Measurements from ENCODE around the gene KRT16. TPM values are rescaled to one million over a fixed set of nuclear protein-coding genes. Genes with fewer than 3 reads are reported as not detected.
"Not testable (repeated sequence)": the region's sequence is repeated elsewhere in the genome, so short reads cannot be mapped to it uniquely, and the experiment has no call there.

KRT16 gene
- polyA plus RNA-seq, 5 donors: not detected

DNA sequence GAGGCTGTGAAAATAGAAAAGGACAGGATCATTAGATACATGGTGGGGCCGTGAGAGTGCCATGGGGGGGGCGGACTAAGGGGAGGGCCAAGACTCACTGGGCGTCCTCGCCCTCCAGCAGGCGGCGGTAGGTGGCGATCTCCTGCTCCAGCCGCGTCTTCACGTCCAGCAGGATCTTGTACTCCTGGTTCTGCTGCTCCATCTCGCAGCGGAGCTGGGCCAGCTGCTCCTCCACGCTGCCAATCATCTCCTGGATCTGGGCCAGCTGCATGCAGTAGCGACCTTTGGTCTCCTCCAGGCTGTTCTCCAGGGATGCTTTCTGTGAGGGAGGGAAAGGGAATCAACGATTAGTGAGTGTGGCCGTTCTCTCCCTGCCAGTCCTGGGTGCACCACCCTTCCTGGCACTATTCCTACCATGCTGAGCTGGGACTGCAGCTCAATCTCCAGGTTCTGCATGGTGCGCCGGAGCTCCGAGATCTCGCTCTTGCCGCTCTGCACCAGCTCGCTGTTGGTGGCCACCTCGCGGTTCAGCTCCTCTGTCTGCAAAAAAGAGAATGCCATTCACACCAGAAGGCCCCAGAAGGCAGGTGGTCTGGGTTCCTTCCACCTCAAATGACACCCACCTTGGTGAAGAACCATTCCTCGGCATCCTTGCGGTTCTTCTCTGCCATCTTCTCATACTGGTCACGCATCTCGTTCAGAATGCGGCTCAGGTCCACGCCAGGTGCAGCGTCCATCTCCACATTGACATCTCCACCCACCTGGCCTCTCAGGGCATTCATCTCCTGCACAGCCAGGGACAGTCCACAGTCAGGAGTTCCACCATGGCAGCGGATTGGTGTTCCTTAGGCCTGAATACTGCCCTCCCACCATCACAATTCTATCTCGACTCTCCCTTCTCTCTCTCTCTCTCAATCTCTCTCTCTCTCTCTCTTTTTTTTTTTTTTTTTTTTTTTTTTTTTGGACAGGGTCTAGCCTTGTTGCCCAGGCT is 29.1 kb downstream of the KRT16 start:
- no peak for DNase-seq

DNA sequence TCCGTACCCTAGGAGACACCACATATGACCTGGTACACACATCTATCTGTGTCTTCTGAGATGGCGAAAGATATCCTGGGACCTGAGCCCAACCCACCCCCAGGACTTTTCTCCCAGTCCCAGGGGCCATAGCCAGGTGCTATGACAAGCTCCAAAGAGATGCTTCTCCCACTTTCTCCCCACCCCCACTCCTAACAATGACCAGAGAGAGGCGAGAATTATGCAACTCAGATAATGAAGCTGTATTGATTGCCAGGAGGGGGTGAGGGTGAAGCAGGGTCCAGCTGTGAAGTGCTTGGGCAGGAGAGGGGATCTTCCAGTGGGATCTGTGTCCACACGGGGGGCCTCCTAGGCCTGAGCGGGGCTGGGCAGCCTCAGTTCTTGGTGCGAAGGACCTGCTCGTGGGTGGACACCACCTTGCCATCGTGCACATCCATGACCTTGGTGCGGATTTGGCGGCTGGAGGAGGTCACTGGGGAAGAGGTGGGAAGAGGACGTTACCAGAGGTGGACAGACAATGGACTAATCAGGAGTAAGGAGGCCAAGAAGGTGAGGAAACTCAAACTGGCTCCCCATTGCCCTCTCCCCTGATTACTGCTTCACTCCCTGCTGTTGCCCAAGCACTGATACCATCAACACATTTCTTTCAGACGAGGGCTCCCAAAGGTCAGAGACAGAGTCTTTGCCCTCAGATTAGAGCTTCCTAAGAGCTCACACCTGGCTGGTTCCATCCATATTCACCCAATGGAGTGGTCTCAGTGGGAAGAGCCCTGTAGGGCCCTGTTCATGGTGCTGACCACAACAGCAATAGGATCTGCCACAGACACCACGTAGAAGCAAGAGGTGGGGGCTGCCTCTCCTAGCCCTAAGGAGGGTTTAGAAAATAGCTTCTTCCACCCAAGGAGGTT is 30.3 kb downstream of the KRT16 start:
- DNase-seq: not testable (repeated sequence)

DNA sequence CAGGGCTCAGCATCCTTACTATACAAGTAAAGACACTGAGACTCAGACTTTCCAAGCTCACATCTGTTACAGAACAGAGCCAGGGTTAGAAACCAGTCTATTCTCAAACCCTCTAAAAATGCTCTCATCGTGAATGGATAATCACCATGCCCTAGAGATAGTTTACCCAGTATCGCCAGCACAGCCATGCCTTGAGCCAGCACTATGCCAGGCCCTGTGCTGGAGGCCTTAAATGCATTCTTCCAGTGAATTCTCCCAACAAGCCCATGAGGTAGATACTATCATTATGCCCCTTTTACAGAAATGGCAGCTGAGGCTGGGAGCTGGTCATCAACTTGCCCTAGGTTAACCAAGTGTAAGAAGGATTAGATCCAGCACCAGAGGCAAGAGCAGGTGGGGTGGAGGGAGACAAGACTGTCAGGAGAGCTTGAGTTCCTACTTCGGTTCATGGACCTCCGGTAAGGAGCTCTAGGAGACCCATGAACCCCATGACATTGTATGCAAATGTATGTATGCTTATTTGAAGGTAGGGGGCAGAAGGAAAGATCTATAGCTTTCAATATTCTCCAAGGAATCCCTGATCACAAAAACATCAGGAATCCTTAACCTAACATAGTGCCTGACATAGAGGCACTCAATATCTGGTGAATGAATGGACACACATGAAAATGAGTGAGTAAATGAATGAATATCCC is 31.1 kb downstream of the KRT16 start:
- DNase-seq: no peak

DNA sequence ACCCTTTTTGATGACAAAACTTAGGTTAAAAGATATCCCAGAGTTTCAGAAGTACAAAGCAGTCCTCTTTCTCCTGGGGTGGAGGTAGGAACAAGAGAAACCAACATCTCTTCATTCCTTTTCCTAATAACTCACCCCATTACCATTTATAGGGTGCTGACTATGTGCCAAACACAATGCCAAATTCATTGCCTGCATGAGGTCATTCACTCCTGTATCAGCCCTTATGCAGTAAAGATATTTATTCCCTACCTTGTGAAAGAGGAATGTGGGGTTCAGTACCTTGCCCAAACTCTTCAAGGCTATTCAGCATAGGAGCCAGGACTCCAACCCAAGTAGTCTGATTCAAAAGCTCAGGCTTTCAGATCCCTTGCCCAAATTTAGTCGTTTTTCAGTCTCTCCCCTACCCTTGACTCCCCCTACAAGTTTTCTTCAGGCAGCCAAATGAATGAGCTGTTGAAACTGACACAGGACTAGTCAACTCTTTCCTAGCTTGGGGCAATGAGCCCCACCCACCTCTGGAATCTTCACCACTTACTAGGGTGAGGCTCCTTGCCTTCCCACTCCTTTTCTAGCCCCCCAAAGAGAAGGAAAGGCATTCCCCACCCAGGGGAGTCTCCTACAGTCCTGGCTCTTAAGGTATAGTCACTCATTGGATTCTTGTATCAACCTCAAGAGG is 31.7 kb downstream of the KRT16 start:
- no peak for DNase-seq

DNA sequence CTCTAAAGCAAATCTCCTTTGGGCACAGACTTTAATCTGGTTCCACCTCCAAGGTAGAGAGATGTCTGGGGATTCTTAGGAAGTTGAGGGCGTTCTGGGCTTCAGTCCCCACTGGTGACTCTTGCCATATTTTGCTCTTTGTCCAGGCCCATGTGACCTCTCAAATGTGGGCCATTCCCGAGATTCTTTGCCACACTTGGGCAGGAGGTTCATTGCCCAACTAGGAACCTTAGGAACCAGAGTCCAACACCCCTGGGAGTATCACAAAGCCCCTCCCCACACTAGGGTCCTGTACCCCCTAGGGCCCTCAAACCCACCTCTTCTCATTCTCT is 32.4 kb downstream of the KRT16 start:
- DNase-seq: no peak

DNA sequence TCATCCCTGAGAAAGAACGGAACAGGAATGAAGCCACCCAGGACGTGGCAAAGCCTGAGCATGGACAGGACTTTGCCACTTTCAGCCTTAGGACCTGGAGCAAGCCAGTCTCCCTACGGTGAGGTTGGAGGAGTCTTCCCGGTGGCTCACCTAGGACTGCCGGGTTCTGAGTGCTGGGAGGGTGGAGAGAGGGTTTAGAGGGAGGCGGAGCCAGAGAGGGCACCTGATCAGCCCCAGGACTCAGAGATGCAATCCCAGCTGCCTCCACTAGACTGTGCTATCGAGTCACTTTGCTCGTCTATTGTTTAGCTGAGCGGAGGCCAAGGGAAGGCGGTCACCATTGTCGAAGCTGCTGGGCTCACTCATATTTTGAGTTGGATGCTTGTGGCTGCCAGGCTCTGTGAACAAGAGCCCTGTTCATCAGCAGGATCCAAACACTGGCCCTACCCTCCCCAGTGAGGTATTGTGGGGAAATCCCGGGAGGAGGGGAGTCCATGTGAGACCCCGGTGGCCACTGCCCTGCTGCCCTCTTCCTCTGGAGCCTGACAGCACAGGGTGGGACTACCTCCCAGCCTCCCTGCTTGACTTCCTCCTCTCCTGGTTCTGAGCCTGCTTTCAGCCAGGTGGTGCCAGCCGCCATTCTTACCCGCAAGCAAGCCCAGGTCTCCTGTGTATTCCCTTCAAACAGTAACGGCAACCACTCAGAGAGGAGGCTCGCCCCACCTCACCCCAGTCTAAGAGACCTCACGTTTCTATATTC is 32.9 kb downstream of the KRT16 start:
- peak; percentile 56 to 75 for DNase-seq

DNA sequence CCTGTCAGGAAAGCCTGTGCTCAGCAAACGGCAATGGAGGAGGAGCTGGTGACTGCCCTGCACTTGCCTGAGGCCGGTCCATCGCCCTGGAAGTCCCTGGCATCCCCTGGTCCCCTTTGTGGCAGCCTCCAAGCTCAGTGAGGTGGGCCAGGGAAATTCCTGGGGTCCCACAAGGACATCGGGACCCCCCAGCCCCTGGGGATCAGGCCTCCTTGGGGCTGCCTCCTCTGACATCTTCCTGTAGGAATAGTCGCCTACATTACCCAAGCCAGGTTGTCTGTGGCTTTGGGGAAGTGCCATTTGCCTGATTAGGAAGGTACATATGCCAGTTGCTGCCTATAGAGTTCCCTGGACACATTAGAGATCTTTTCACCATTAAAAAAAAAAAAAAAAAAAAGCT is 33.6 kb downstream of the KRT16 start:
- no peak for DNase-seq

DNA sequence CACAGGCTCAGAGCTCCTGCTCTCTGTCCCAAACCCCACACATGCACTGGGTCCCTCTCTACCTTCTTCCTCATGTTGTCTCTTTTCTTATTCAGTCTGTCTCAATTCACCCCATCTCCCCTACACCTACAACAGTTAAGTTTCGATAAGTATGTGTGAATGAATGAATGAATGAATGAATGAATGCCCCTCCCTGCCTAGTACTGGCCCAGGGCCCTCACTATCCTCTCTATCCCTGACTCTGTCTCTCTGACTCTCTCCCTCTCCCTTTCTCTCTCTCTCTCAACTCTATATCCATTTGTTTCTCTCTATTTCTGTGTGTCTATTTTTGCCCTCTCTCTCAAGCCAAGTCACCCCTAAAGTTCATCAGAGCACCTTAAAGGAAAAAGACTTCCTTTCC is 34.0 kb downstream of the KRT16 start:
- DNase-seq: no peak

DNA sequence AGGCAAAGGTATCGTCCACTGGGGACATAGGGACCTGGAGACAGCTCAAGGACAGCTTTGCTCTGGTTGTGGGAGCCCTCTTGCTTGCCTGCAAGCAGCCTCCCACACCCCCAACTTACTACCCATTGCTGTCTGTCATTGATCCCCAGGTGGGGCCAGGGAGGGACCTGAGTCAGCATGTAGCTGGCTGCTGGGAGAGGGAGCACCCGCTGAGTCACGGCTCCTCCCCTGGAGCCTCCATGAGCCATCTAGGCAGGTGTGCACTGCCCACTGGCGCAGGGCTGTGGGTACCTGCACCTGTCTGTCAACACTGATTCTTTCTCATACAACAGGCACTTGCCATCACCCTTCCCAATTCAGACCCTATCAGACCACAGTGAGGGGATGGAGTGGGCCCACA is 35.8 kb downstream of the KRT16 start:
- not testable (repeated sequence) for DNase-seq

DNA sequence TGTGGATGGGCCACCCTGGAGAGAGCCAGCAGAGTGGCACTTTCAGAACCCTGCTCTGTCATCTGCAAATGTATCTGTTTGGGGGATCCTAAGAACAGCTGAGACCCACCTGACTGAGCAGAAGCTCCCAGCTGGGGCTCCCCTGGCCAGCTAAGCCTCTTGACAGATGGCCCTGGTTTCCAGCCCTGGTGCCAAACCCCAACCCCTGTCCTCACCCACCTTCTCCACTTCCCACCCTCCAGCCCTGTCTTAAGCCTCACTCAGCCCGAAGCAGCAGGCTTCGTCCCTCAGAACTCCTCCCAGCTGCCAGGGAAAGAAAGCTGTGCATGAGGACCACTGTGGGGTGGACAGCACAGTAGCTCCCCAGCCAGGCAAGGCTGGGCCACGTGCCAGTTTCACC is 37.2 kb downstream of the KRT16 start:
- DNase-seq: no peak

DNA sequence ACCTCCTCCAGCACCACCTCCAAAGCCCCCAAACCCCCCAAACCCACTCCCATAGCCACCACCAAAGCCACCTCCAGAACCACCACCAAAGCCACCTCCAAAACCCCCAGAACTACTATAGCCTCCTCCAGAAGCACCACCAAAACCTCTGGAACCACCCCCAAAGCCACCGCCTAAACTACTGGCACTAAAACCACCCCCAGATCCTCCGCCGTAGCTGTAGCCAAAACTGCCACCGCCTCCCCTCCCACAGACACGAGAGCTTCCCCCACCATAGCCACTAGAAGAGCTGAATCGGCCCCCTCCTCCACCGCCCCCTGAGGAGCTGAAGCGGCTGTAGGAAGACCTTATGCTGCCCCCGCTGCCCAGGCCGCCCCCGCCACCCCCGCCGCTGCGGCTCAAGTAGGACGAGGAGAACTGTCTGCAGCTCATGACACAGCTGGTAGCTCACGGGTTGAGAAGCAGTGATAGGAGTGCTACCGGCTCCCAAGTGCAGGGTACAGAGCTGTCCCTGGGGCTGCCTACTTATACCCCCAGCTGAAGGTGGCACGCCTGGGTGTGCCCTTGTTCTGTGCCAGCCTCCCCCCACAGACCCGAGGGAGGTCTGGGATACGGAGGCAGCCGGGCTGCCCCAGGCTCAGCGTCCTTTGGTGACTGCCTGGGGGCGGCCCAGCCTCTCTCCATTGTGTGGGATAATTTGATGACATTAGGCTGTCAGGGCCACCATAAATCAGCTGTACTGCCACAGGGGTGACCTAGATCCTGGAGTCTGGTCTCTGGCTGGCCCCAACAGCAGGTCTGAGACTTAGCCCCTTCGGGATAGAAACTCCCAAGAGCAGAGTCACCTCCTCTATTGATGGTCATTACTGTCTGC is 40.8 kb downstream of the KRT16 start, which contains the start of gene KRT9:
KRT9 (minus strand) TSS at position 499 of the 874 bp plus-strand sequence; CDS start at position 432, 67 bp downstream.
- no peak for DNase-seq

DNA sequence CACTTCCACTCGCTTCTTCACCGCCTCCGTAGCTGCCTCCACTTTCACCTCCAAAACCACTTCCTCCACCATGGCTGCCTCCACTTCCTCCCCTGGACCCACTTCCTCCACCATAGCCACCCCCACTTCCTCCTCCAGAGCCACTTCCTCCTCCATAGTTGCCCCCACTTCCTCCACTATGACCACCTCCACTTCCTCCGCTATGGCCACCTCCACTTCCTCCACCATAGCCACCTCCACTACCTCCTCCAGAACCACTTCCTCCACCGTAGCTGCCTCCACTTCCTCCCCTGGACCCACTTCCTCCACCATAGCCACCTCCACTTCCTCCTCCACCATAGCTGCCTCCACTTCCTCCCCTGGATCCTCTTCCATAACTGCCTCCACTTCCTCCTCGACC is 45.2 kb downstream of the KRT16 start:
- no peak for DNase-seq

DNA sequence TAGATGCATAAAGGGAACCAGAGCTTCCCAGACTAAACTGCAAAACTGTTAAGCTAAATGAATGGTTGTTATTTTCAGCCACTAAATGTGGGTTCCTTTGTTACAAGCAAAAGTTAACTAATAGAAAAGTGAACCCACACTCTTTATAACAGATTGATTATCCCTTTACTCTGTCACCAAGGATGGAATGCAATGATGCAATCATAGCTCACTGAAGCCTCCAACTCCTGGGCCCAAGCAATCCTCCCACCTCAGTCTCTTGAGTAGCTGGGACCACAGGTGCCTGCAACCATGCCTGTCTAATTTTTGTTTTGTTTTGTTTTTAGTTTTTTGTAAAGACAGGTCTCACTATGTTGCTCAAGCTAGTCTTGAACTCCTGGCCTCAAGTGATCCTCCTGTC is 47.2 kb downstream of the KRT16 start:
- no peak for DNase-seq

DNA sequence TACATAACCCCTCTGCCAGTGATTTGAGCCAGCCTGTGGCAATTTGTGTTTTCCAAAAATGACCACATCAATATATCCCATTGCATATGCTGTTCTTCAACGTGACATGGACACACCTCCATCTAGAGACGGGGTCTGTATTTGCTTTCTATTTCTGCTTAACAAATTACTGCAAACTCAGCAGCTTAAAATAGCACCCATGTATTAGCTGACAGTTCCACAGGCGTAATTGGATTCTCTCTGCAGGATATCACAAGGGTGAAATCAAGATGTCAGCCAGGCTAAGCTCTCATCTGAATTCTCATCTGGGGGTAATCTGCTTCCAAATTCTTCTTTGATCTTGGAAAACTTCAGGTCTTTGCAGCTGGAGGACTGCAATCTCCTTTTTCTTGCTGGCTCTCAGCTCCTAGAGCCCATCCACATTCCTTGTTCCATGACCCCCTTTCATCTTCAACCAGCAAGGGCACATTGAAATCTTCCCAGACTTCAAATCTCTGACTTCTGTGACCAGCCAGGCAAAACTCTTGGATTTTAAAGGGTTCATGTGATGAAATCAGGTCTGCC is 48.9 kb downstream of the KRT16 start:
- no peak for DNase-seq

DNA sequence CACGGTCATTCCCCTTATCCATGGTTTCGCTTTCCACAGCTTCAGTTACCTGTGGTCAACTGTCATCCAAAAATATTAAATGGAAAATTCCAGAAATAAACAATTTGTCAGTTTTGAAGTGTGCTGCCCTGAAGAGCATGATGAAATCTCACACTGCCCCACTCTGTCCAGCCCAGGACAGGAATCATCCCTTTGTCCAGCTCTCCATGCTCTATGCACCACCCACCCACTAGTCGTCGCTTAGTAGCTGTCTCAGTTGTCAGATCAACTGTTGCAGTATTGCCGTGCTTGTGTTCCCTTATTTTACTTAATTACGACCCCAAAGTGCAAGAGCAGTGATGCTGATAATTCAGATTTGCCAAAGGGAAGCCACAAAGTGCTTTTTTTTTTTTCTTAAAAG is 51.0 kb downstream of the KRT16 start:
- DNase-seq: no peak

Measured in right lung (tissue), 5 donors.